Ramos (cell line): ENCODE results near the gene VRTN.

ENCODE experiments used
- in situ Hi-C: fragments of 300-500 bp; cut with MboI; formaldehyde crosslinking; loops from one replicate; pipeline ENCODE4 v1.14.3; 2022; ENCODE audit warnings: low sequenced_read_pairs; ENCODE audit not compliant: unreplicated experiment

VRTN gene

GRCh38 chr14:74392616-74393570 is 44.6 kb downstream of the VRTN start:
- in situ Hi-C loops: no loop called here

- in situ Hi-C loops: no loop called here
These were observed 46.3 kb downstream of the VRTN start for GRCh38 chr14:74394549-74394948.

- in situ Hi-C loops: no loop called here
These were observed 46.8 kb downstream of the VRTN start for GRCh38 chr14:74395094-74395493.

- in situ Hi-C loops: no loop called here
These were observed 51.9 kb downstream of the VRTN start for GRCh38 chr14:74400031-74400685.

GRCh38 chr14:74400919-74401503 is 52.7 kb downstream of the VRTN start:
- in situ Hi-C loops: no loop called here

GRCh38 chr14:74401504-74402241 is 53.4 kb downstream of the VRTN start:
- in situ Hi-C loops: no loop called here

GRCh38 chr14:74402401-74403251 is 54.4 kb downstream of the VRTN start:
- in situ Hi-C loops: no loop called here

- in situ Hi-C loops: no loop called here
These were observed 55.5 kb downstream of the VRTN start for GRCh38 chr14:74403619-74404417.

- in situ Hi-C loops: no loop called here
These were observed 56.2 kb downstream of the VRTN start for GRCh38 chr14:74404435-74404834.

GRCh38 chr14:74405663-74406062 is 57.4 kb downstream of the VRTN start:
- in situ Hi-C loops: no loop called here

- in situ Hi-C loops: no loop called here
These were observed 58.9 kb downstream of the VRTN start for GRCh38 chr14:74407021-74407800.

GRCh38 chr14:74407801-74408154 is 59.5 kb downstream of the VRTN start:
- in situ Hi-C loops: no loop called here

GRCh38 chr14:74408870-74409269 is 60.6 kb downstream of the VRTN start:
- in situ Hi-C loops: no loop called here

GRCh38 chr14:74409441-74409840 is 61.2 kb downstream of the VRTN start:
- in situ Hi-C loops: no loop called here
